ENCODE results near the gene MAP3K7. TPM values are rescaled to one million over a fixed set of nuclear protein-coding genes. Genes with fewer than 3 reads are reported as not detected.

The MAP3K7 gene
- total RNA-seq, 1 experiment from 2014 or later, result 31.9 TPM

DNA sequence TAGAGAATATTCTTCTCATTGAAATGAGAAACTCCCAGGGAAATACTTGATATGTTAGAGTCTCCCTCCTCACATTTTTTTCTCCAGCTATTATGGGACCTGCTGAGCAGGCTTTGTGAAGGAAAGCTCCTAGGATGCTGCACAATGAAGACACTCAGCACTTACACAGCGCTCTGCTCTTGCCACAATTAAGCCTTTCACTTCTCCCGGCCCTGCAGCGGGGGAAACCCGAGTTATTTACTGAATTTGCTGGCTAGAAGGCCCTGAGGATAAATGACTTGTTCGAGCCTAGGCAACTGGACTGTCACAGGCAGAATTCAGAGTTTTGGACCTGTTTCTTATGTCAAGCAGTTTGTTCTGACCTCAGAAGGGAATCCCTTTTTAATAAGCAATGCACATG, 102.0 kb downstream of the MAP3K7 start:
- TF ChIP-seq EZH2 (IDR thresholded peaks at IDR 0.05; ENCODE audit: low read depth), result no peak
- TF ChIP-seq, protein P1, sequence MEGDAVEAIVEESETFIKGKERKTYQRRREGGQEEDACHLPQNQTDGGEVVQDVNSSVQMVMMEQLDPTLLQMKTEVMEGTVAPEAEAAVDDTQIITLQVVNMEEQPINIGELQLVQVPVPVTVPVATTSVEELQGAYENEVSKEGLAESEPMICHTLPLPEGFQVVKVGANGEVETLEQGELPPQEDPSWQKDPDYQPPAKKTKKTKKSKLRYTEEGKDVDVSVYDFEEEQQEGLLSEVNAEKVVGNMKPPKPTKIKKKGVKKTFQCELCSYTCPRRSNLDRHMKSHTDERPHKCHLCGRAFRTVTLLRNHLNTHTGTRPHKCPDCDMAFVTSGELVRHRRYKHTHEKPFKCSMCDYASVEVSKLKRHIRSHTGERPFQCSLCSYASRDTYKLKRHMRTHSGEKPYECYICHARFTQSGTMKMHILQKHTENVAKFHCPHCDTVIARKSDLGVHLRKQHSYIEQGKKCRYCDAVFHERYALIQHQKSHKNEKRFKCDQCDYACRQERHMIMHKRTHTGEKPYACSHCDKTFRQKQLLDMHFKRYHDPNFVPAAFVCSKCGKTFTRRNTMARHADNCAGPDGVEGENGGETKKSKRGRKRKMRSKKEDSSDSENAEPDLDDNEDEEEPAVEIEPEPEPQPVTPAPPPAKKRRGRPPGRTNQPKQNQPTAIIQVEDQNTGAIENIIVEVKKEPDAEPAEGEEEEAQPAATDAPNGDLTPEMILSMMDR (conservative IDR thresholded peaks at IDR 0.05), result no peak
- Histone ChIP-seq H3K27me3 (ENCODE audit: insufficient read depth, low read depth) (no peaks in the 10 kb centered on the region), H4K20me1 (ENCODE audit: insufficient read depth) (no peaks in the 10 kb centered on the region), H3K79me2 (ENCODE audit: low read depth) (no peaks in the 10 kb centered on the region), H3K4me1 (replicated peaks; ENCODE audit: insufficient read depth) (no peaks in the 10 kb centered on the region), H3K4me3 (no peak overlapping the region), H2AFZ (no peak overlapping the region), H3K4me2 (no peak overlapping the region), H3K9me3 (ENCODE audit: insufficient read depth, low read depth) (no peaks in the 10 kb centered on the region; the same call in 1 of the 2 replicates), H3K36me3 (ENCODE audit: low read depth) (no peaks in the 10 kb centered on the region), H3K9me2 (ENCODE audit: insufficient read depth) (no peaks in the 10 kb centered on the region), H3K27ac (no peak overlapping the region), H3F3A (ENCODE audit: insufficient read depth, low read depth) (no peaks in the 10 kb centered on the region)
- no TSS peak for BruUV-seq (replicated peaks)
- POLR2A ChIA-PET (ENCODE audit: unreplicated experiment), result no interaction called here
- no peak for DNase-seq
- intact Hi-C loops (cut with micrococcal nuclease; ENCODE audit: unreplicated experiment), result no loop called here
- CTCF ChIA-PET, result no interaction called here

DNA sequence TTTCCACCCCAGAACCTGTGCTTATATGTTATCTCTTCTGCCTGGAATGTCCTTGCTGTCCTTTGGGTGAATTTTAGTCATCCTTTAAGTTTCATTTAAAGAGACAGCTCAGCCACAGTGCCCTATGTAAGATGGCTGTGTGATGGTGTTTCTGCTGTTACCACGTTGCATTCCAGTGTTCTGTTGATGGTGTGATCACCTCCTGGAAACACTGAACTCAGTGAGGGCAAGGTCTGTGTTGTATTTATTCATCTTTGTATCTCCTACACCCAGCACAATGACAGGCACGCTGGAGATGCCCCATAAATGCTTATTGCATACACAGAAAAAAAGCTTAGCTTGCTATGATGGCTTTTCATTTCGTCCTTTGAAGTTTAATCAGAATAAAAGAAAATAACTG, 102.5 kb downstream of the MAP3K7 start:
- H3F3A ChIP-seq (ENCODE audit: insufficient read depth, low read depth), result no peaks in the 10 kb centered on the region
- H3K4me3 ChIP-seq, result no peak overlapping the region
- no peaks in the 10 kb centered on the region for H4K20me1 ChIP-seq (ENCODE audit: insufficient read depth)
- no peaks in the 10 kb centered on the region for H3K9me2 ChIP-seq (ENCODE audit: insufficient read depth)
- H3K79me2 ChIP-seq (ENCODE audit: low read depth), result no peaks in the 10 kb centered on the region
- ChIA-PET CTCF (no interaction called here), POLR2A (ENCODE audit: unreplicated experiment) (no interaction called here)
- BruUV-seq (replicated peaks), result no TSS peak
- no peaks in the 10 kb centered on the region for H3K4me1 ChIP-seq (replicated peaks; ENCODE audit: insufficient read depth)
- no peaks in the 10 kb centered on the region for H3K36me3 ChIP-seq (ENCODE audit: low read depth)
- no peaks in the 10 kb centered on the region; the same call in 1 of the 2 replicates for H3K9me3 ChIP-seq (ENCODE audit: insufficient read depth, low read depth)
- intact Hi-C loops (cut with micrococcal nuclease; ENCODE audit: unreplicated experiment), result no loop called here
- no peak overlapping the region for H3K27ac ChIP-seq
- H2AFZ ChIP-seq, result no peak overlapping the region
- DNase-seq, result no peak
- TF ChIP-seq, protein P1 (conservative IDR thresholded peaks at IDR 0.05), result no peak
- TF ChIP-seq EZH2 (IDR thresholded peaks at IDR 0.05; ENCODE audit: low read depth), result no peak
- H3K27me3 ChIP-seq (ENCODE audit: insufficient read depth, low read depth), result no peaks in the 10 kb centered on the region
- no peak overlapping the region for H3K4me2 ChIP-seq

DNA sequence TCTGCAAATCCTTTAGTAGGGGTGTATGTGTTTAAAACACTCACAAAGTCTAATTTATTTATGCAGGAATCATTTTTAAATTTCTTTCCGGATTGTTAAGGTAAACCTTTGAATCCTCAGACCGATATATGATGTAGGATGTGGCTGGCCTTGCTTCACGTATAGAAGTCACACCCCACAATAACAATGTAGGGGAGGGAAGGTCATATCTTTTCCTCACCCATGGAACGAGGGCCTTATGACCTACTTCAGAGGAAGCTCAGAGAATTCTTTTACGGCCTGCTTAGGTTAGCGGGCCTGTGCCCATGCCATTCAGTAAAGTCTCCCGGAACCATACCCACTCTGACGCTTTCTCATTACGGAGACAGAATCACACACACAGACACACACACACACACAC, 102.9 kb downstream of the MAP3K7 start:
- no peak overlapping the region for H3K27ac ChIP-seq
- CTCF ChIA-PET, result no interaction called here
- H3K27me3 ChIP-seq (ENCODE audit: insufficient read depth, low read depth), result no peaks in the 10 kb centered on the region
- BruUV-seq (replicated peaks), result no TSS peak
- no peaks in the 10 kb centered on the region for H4K20me1 ChIP-seq (ENCODE audit: insufficient read depth)
- no peak for DNase-seq
- H3K9me3 ChIP-seq (ENCODE audit: insufficient read depth, low read depth), result no peaks in the 10 kb centered on the region; the same call in 1 of the 2 replicates
- no peak overlapping the region for H3K4me3 ChIP-seq
- H3K9me2 ChIP-seq (ENCODE audit: insufficient read depth), result no peaks in the 10 kb centered on the region
- H3K4me1 ChIP-seq (replicated peaks; ENCODE audit: insufficient read depth), result no peaks in the 10 kb centered on the region
- H3F3A ChIP-seq (ENCODE audit: insufficient read depth, low read depth), result no peaks in the 10 kb centered on the region
- H2AFZ ChIP-seq, result no peak overlapping the region
- no peaks in the 10 kb centered on the region for H3K79me2 ChIP-seq (ENCODE audit: low read depth)
- H3K36me3 ChIP-seq (ENCODE audit: low read depth), result no peaks in the 10 kb centered on the region
- intact Hi-C loops (cut with micrococcal nuclease; ENCODE audit: unreplicated experiment), result no loop called here
- POLR2A ChIA-PET (ENCODE audit: unreplicated experiment), result no interaction called here
- no peak for TF ChIP-seq EZH2 (IDR thresholded peaks at IDR 0.05; ENCODE audit: low read depth)
- TF ChIP-seq, protein P1 (conservative IDR thresholded peaks at IDR 0.05), result no peak
- H3K4me2 ChIP-seq, result no peak overlapping the region
